Activated CD4-positive, alpha-beta T cell treated with anti-CD3 and anti-CD28 coated beads for 36 hours (primary cell): Measurements from ENCODE around the gene EXOSC1. TPM values are rescaled to one million over a fixed set of nuclear protein-coding genes. Genes with fewer than 3 reads are reported as not detected.

Source experiments
- ATAC-seq: fragments of 200-7000 bp; cut with Tn5 transposase; one replicate; pipeline ENCODE4 v1.10.0; 2021; ENCODE audit warnings: mild to moderate bottlenecking, moderate library complexity
- CTCF ChIA-PET: fragments of 350-600 bp; sonication (Branson Sonifier 250); formaldehyde crosslinking; loops from one replicate; lab custom pipeline; 2021; ENCODE audit warnings: antibody characterized with exemption; lab: Charles Lee
- POLR2A ChIA-PET: fragments of 350-600 bp; sonication (Branson Sonifier 250); formaldehyde crosslinking; loops from one replicate; lab custom pipeline; 2021; ENCODE audit warnings: antibody characterized with exemption, inconsistent platforms; lab: Charles Lee
- DNase-seq: peaks from one replicate; pipeline ENCODE4 v3.0.0-alpha.2; 2020
- H3K27ac Mint-ChIP-seq: one replicate; pipeline ENCODE4 v1.8.0; 2021; ENCODE audit warnings: mixed read lengths
- H3K27me3 Mint-ChIP-seq: one replicate; pipeline ENCODE4 v1.8.0; 2021; ENCODE audit warnings: mixed read lengths
- H3K36me3 Mint-ChIP-seq: one replicate; pipeline ENCODE4 v1.8.0; 2021; ENCODE audit warnings: low read depth, mixed read lengths
- H3K4me1 Mint-ChIP-seq: one replicate; pipeline ENCODE4 v1.8.0; 2021; ENCODE audit warnings: mixed read lengths
- H3K4me3 Mint-ChIP-seq: one replicate; pipeline ENCODE4 v1.8.0; 2021; ENCODE audit warnings: mild to moderate bottlenecking, moderate library complexity, mixed read lengths
- H3K9me3 Mint-ChIP-seq: one replicate; pipeline ENCODE4 v1.8.0; 2021; ENCODE audit warnings: low read depth, mixed read lengths
- intact Hi-C, 2 experiments: fragments of 100-400 bp; cut with DNase I in 1 of 2; cut with micrococcal nuclease in 1 of 2; formaldehyde crosslinking; loops; one replicate each; pipeline versions ENCODE4 v1.14.2 to v1.15.1; 2022 to 2024; cut with DNase I, micrococcal nuclease
- total RNA-seq, 2 experiments: library from RNA; stranded (reverse); gene quantifications; one replicate each; pipeline ENCODE4 v1.2.3, GENCODE V29; 2021

Gene EXOSC1
- total RNA-seq, 2 experiments from 2014 or later = 52.3 to 54.2 TPM

DNA sequence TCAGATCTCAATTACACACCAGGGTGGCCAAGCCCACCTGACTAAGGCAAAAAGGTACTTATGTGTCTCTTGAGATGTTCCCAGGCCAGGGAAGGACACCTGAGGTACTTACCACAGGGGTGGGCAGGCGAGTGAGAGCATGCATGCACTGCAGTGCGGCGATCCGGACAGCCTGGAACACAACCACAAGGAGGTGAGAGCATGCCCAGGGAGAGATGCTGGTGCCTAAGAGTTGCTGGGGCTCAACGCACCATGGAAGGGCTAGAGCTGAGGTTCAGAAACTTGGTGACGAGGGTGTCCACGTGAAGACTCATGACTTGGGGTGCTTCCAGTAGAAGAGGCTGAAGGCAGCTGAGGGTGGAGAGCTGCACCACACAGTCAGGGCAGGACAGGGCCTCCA lies 13.3 kb upstream of the EXOSC1 start:
- DNase-seq (no peak), ATAC-seq (no peak)
- CTCF ChIA-PET = interaction anchor here (0.6 to 1.1 kb wide), 2 partner anchors 10 to 167 kb away, joined by 3 read pairs; partner anchors contain the start of gene ARHGAP19

GRCh38 chr10:97456686-97457065 lies 10.9 kb upstream of the EXOSC1 start:
- no peaks in the 10 kb centered on the region for H3K9me3 Mint-ChIP-seq
- DNase-seq (no peak), ATAC-seq (no peak)
- H3K4me3 Mint-ChIP-seq = no peak overlapping the region
- H3K4me1 Mint-ChIP-seq = peaks cover 31% of the 10 kb centered on the region
- CTCF ChIA-PET = interaction anchor here (0.6 to 1.8 kb wide), 3 partner anchors 9 to 1278 kb away, joined by 3 to 9 read pairs (median 7); no protein-coding TSS in a partner anchor
- POLR2A ChIA-PET = interaction anchor here (0.6 to 1.0 kb wide), 2 partner anchors 29 to 112 kb away, joined by 3 read pairs; no protein-coding TSS in a partner anchor
- intact Hi-C loops = no loop called here
- no peaks in the 10 kb centered on the region for H3K27me3 Mint-ChIP-seq
- peak overlapping the region; percentile 74 for H3K27ac Mint-ChIP-seq
- H3K36me3 Mint-ChIP-seq = peaks cover 73% of the 10 kb centered on the region

More for the DNA sequence above, 13.3 kb upstream of the EXOSC1 start:
- Mint-ChIP-seq H3K4me3 (no peak overlapping the region), H3K9me3 (no peaks in the 10 kb centered on the region), H3K27ac (no peak overlapping the region), H3K27me3 (no peaks in the 10 kb centered on the region), H3K36me3 (peaks cover 71% of the 10 kb centered on the region), H3K4me1 (peaks cover 20% of the 10 kb centered on the region)
- intact Hi-C loops = no loop called here
- POLR2A ChIA-PET = no interaction called here

GRCh38 chr10:97456034-97456685 lies 10.4 kb upstream of the EXOSC1 start:
- POLR2A ChIA-PET = interaction anchor here (0.6 to 1.0 kb wide), 2 partner anchors 28 to 112 kb away, joined by 3 read pairs; no protein-coding TSS in a partner anchor
- intact Hi-C loops = no loop called here
- H3K27ac Mint-ChIP-seq = peak overlapping the region; percentile 98

DNA sequence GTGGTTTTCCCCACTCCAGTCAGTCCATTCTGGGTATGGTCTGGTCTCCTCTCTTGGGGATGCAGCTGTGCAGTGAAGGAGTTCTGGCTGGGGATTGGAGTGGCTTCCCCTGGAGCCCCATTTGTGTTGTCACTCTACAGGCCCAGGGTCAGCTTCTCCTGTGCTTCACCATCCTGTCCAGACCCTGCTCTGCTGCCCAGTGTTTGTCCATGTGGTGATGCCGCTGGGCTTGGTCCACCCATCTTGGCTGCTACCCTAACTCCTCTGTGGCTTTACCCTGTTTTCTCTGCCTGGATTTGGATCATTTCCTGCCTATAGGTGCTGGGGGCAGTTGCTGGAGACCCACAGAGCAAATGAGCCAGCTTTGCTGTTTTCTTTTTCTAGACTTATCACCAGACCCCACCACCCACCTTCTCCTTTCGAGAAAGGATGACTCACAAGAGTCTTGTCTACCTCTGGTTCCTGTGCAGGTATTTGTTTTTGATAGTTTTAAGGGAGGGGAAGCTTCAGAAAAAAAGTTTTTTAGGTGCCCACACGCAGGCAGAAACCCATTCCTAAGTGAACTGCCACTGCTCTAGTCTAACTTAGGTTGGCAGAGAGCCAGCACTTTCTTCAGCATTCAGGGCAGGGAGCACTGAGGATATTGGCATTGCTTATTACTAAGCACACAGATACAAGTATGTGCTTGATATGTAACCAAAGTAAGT lies 8.7 kb upstream of the EXOSC1 start:
- intact Hi-C loops = no loop called here
- peaks cover 38% of the 10 kb centered on the region for H3K4me1 Mint-ChIP-seq
- no peaks in the 10 kb centered on the region for H3K27me3 Mint-ChIP-seq
- POLR2A ChIA-PET = no interaction called here
- DNase-seq (peak; percentile 45), ATAC-seq (peak; percentile 80)
- H3K27ac Mint-ChIP-seq = peak overlapping the region; percentile 98
- peaks cover 64% of the 10 kb centered on the region for H3K36me3 Mint-ChIP-seq
- H3K9me3 Mint-ChIP-seq = no peaks in the 10 kb centered on the region
- peak overlapping the region; percentile 29 for H3K4me3 Mint-ChIP-seq
- CTCF ChIA-PET = interaction anchor here (0.6 to 2.1 kb wide), 7 partner anchors 10 to 137 kb away, joined by 3 to 9 read pairs (median 5); no protein-coding TSS in a partner anchor

More at GRCh38 chr10:97456034-97456685, 10.4 kb upstream of the EXOSC1 start:
- H3K4me3 Mint-ChIP-seq = no peak overlapping the region
- CTCF ChIA-PET = interaction anchor here (0.6 to 1.8 kb wide), 4 partner anchors 8 to 115 kb away, joined by 3 to 9 read pairs (median 5); no protein-coding TSS in a partner anchor
- H3K36me3 Mint-ChIP-seq = peaks cover 69% of the 10 kb centered on the region
- H3K4me1 Mint-ChIP-seq = peaks cover 31% of the 10 kb centered on the region
- H3K27me3 Mint-ChIP-seq = no peaks in the 10 kb centered on the region
- DNase-seq = no peak
- H3K9me3 Mint-ChIP-seq = no peaks in the 10 kb centered on the region
- no peak for ATAC-seq

DNA sequence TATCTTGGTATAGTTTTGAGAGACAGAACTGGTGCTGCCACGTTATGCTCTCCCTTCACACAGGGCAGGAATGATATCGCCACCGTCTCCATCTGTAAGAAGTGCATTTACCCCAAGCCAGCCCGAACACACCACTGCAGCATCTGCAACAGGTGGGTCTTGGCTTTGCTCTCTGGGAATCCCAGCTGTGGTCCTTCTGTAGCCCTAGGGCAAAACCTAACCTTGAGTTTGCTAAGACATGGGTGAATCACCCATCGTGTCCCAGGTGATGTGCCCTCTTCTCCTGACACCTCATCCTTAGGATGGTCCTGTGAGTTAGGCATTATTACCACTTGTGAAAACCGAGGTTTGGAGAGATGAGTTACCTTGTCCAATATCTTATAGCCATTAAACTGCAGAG lies 6.5 kb upstream of the EXOSC1 start:
- Mint-ChIP-seq H3K36me3 (peaks cover 50% of the 10 kb centered on the region), H3K27me3 (no peaks in the 10 kb centered on the region), H3K27ac (no peak overlapping the region), H3K4me1 (peaks cover 56% of the 10 kb centered on the region), H3K9me3 (no peaks in the 10 kb centered on the region), H3K4me3 (no peak overlapping the region)
- ATAC-seq (no peak), DNase-seq (no peak)
- ChIA-PET POLR2A (no interaction called here), CTCF (interaction anchor here (0.6 to 1.4 kb wide), 5 partner anchors 14 to 380 kb away, joined by 3 to 5 read pairs (median 4); no protein-coding TSS in a partner anchor)
- intact Hi-C loops = no loop called here

DNA sequence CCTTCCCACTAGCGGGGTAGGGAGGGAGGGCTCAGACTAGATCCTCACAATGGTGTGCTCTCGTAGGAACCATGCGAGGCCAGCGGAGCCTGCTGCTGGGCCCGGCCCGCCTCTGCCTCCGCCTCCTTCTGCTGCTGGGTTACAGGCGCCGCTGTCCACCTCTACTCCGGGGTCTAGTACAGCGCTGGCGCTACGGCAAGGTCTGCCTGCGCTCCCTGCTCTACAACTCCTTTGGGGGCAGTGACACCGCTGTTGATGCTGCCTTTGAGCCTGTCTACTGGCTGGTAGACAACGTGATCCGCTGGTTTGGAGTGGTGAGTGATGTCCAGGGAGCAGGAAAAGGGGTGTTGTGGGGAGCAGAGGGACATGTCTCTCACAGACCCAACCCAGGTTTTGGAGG lies 5.8 kb upstream of the EXOSC1 start:
- Mint-ChIP-seq H3K9me3 (no peaks in the 10 kb centered on the region), H3K36me3 (peaks cover 42% of the 10 kb centered on the region), H3K4me1 (peaks cover 60% of the 10 kb centered on the region), H3K4me3 (no peak overlapping the region), H3K27ac (peak overlapping the region; percentile 29), H3K27me3 (no peaks in the 10 kb centered on the region)
- ChIA-PET CTCF (interaction anchor here (1.4 kb wide), 1 partner anchor 15 kb away, joined by 5 read pairs; no protein-coding TSS in a partner anchor), POLR2A (no interaction called here)
- ATAC-seq (no peak), DNase-seq (no peak)
- intact Hi-C loops = no loop called here

- Mint-ChIP-seq H3K36me3 (peaks cover 43% of the 10 kb centered on the region), H3K4me1 (peaks cover 64% of the 10 kb centered on the region), H3K27me3 (no peaks in the 10 kb centered on the region), H3K27ac (peak overlapping the region; percentile 15), H3K9me3 (no peaks in the 10 kb centered on the region), H3K4me3 (no peak overlapping the region)
- POLR2A ChIA-PET = interaction anchor here (0.6 kb wide), 1 partner anchor 17 kb away, joined by 3 read pairs; no protein-coding TSS in a partner anchor
- intact Hi-C loops = no loop called here
- ATAC-seq (no peak), DNase-seq (no peak)
- CTCF ChIA-PET = interaction anchor here (0.9 kb wide), 1 partner anchor 50 kb away, joined by 4 read pairs; no protein-coding TSS in a partner anchor
These were observed 5.0 kb upstream of the EXOSC1 start for GRCh38 chr10:97450828-97451227.

- CTCF ChIA-PET = interaction anchor here (0.7 to 3.6 kb wide), 7 partner anchors 18 to 40 kb away, joined by 3 to 61 read pairs (median 5); partner anchors contain the start of gene RRP12
- intact Hi-C loops = loop anchor here in 1 of 2 experiments (1.0 kb wide), 1 partner anchor 38 kb away; no protein-coding TSS in a partner anchor
- DNase-seq (no peak), ATAC-seq (peak; percentile 0)
- peaks cover 25% of the 10 kb centered on the region for H3K36me3 Mint-ChIP-seq
- peaks cover 50% of the 10 kb centered on the region for H3K4me1 Mint-ChIP-seq
- H3K9me3 Mint-ChIP-seq = no peaks in the 10 kb centered on the region
- peak overlapping the region; percentile 86 for H3K4me3 Mint-ChIP-seq
- POLR2A ChIA-PET = interaction anchor here (0.5 to 2.9 kb wide), 5 partner anchors 17 to 65 kb away, joined by 3 to 19 read pairs (median 5); no protein-coding TSS in a partner anchor
- H3K27me3 Mint-ChIP-seq = no peaks in the 10 kb centered on the region
- peak overlapping the region; percentile 90 for H3K27ac Mint-ChIP-seq
These were observed 467 bp downstream of the EXOSC1 start for GRCh38 chr10:97445357-97445721.

- DNase-seq = peak; percentile 36
- peak overlapping the region; percentile 86 for H3K4me3 Mint-ChIP-seq
- H3K27me3 Mint-ChIP-seq = no peaks in the 10 kb centered on the region
- POLR2A ChIA-PET = interaction anchor here (0.6 to 2.9 kb wide), 8 partner anchors 9 to 108 kb away, joined by 3 to 19 read pairs (median 5); partner anchors contain the start of gene RRP12
- H3K9me3 Mint-ChIP-seq = no peaks in the 10 kb centered on the region
- peak overlapping the region; percentile 90 for H3K27ac Mint-ChIP-seq
- CTCF ChIA-PET = interaction anchor here (0.6 to 3.6 kb wide), 9 partner anchors 10 to 39 kb away, joined by 3 to 61 read pairs (median 6); partner anchors contain the start of gene RRP12
- intact Hi-C loops = loop anchor here (1.0 kb wide), 1 partner anchor 16 kb away; no protein-coding TSS in a partner anchor
- peaks cover 26% of the 10 kb centered on the region for H3K36me3 Mint-ChIP-seq
- H3K4me1 Mint-ChIP-seq = peaks cover 50% of the 10 kb centered on the region
- ATAC-seq = peak; percentile 48
These were observed 1.6 kb downstream of the EXOSC1 start for GRCh38 chr10:97444212-97444611.

DNA sequence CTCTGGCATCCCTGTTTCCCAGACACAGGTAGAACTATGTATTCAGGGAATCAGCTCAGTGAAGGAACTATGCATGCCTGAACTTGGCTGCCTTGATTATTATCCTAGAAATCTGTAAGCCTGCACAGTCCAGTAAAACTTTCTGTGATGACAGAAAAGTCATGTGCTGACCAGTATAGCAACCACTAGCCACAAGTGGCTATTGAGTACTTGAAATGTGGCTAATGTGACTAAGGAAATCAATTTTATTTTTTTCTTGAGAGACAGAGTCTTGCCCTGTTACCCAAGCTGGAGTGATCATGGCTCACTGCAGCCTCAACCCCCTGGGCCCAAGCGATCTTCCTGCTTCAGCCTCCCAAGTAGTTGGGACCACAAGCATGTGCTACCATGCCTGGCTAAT lies 3.5 kb downstream of the EXOSC1 start:
- H3K27ac Mint-ChIP-seq = no peak overlapping the region
- H3K36me3 Mint-ChIP-seq = peaks cover 34% of the 10 kb centered on the region
- H3K9me3 Mint-ChIP-seq = no peaks in the 10 kb centered on the region
- intact Hi-C loops = no loop called here
- POLR2A ChIA-PET = interaction anchor here (0.6 to 0.7 kb wide), 2 partner anchors 11 to 41 kb away, joined by 3 to 9 read pairs; partner anchors contain the start of gene RRP12
- peaks cover 32% of the 10 kb centered on the region for H3K4me1 Mint-ChIP-seq
- H3K4me3 Mint-ChIP-seq = no peak overlapping the region
- no peak for ATAC-seq
- DNase-seq = no peak
- no peaks in the 10 kb centered on the region for H3K27me3 Mint-ChIP-seq
- CTCF ChIA-PET = interaction anchor here (0.6 to 3.6 kb wide), 3 partner anchors 23 to 557 kb away, joined by 3 to 61 read pairs (median 3); partner anchors contain the start of gene RRP12
